Anterior cingulate cortex (tissue), 58 donors: ENCODE results near the gene ALDH1L2.
A peak's percentile ranks its signal among the peaks of the same experiment; 100 is the strongest.
"Not testable (repeated sequence)": the region's sequence is repeated elsewhere in the genome, so short reads cannot be mapped to it uniquely, and the experiment has no call there.

Source experiments
- DNase-seq, 58 donors: peaks; one replicate each; lab custom pipeline; 2025; lab: John Stamatoyannopoulos, UW

The ALDH1L2 gene

DNA sequence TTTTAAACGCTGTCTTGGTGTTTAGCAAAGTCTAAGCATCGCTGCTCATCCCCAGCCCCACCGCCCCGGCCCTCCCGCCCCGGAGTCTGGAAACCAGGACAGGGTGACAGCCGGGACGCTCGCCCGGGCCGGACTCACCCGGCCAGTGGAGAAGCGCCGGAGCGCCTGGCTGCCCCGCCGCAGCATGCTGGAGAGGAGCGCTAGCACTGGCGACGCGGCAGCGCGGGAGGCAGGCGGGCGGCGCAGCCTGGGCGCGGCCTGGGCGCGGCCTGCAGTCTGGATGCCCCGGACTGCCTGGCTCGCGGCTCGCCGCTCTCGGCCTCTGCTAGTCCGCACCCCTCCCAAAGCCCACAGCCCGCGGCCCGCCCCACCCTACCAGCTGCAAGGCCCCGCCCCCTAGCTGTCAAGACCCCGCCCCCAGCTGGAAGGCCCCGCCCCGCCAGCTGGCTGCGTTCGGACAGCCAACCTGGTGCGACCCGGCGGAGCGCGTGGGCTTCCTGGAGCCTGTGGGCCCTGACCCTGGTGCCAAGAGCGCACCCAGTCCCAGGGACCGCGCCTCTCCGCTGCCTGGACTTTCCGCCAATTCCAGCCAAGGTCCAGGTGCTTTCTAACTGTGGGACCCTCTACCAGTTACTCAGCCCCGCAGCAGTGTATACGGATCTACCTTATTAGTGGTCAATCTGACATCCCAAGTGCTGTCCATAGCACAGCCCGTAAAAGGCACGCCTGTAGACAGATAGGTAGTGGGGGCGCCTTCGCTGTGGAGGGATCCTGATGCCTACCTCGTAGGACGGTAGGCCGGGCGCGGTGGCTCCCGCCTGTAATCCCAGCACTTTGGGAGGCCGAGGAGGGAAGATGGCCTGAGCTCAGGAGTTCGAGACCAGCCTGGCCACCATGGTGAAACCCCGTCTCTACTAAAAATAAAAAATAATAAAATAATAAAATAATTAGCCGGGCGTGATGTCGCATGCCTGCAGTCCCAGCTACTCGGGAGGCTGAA, at the start of gene ALDH1L2:
Gene ALDH1L2, minus strand, starts transcription at position 208 of the 1,000 bp plus-strand sequence. Its CDS starts 22 bp downstream, at position 186.
- peak in 56 of 58 donors; percentile 8 to 84 (median 58) for DNase-seq

DNA sequence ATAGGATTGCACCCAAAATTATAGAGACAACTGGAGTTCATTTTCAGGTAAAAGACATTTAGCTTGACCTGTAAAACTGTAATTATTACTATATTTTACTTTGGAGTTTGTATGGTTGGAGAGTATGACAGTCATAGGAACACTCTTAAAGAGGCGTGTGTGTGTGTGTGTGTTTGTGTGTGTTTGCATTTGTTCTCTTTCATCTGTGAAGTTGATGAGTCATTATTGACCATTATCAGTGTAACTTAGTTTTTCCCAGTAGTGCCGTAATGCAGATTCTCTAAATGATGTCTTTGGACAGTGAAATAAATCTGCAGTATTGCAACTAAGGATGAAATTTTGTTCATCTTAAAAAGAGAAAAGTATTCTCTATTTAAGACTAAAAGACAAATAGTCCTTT, 36.3 kb upstream of the ALDH1L2 start:
- no peak for DNase-seq

DNA sequence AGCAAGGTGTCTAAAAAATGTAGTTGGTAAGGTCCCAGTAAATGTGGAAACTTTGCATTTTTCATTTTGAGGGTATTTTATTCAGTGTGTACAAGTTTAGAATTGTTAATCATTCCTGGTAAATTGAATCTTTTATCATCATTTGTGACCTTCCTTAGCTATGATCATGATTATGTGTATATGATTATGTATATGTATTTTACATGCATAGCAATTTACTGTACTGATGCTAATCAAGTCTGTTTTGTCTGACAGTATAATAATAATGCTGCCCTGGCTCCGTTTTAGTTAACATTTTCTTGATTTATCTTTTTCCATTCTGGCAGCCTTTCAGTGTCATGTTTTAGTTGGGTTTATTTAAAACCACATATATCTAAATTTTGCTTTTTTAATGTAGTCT, 32.7 kb upstream of the ALDH1L2 start:
- DNase-seq = no peak

DNA sequence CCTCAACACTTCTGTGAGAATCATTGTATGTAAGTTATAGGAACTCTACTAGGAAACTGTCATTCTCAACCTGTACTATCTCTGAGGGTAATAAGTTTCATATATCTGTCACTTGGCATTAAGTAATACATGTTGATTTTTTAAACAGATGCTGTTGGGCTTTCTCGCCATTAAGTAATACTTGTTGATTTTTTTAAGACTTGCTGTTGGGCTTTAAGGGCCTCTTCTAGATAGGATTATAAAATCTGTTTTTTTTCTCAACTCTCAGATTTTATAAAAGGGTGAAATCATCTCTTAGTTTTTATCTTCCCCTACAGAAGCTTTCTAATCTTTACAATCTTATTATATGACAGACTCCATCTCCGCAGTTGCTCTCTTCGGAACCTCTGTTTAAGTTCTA, 28.8 kb upstream of the ALDH1L2 start:
- no peak for DNase-seq

DNA sequence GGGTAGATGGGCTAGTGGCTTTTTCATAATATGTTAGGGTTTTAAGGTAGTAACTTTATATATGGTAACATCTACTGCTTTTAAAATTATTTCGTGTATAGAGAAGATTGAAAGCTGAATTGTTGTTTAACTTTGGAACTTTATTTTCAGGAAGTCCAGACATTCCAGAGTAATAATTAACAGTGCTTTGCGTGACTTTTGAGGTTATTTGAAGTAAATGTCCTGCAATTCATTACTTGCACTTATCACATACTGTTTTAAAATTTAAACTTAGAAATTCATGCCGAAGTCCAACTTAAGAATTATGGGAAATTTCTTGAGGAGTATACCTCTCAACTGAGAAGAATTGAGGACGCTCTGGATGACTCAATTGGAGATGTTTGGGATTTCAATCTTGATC, 26.6 kb upstream of the ALDH1L2 start:
- no peak for DNase-seq

DNA sequence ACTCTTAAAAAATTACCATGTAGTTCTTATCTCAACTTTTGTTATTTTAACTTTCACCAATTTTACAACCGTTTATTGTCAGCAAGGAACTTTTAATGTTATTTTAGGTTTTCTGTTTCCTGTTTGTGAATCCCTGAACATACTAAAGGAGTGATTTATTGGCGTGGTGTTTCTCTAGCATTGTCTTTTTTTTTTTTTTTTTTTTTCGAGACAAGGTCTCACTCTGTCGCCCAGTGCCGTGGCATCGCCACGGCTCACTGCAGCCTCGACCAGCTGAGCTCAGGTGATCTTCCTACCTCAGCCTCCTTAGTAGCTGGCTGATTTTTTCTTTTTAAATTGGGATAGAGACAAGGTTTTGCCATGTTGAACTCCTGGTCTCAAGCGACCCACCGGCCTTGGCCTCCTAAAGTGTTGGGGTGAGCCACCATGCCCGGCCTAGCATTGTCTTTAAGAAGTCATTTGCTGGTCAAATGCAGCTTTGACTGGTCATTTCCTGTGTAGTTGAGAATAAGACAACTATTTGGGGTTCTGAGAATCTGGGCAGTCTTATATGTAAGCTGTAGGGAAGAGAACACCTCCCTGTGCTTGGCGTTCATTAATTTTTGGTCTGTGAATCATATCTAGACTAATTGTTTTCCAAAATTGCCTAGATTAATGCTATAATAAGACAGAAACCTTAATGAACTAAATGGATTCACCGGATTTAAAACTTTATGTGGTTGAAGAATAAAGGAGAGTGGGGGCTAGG, 25.4 kb upstream of the ALDH1L2 start:
- no peak for DNase-seq

DNA sequence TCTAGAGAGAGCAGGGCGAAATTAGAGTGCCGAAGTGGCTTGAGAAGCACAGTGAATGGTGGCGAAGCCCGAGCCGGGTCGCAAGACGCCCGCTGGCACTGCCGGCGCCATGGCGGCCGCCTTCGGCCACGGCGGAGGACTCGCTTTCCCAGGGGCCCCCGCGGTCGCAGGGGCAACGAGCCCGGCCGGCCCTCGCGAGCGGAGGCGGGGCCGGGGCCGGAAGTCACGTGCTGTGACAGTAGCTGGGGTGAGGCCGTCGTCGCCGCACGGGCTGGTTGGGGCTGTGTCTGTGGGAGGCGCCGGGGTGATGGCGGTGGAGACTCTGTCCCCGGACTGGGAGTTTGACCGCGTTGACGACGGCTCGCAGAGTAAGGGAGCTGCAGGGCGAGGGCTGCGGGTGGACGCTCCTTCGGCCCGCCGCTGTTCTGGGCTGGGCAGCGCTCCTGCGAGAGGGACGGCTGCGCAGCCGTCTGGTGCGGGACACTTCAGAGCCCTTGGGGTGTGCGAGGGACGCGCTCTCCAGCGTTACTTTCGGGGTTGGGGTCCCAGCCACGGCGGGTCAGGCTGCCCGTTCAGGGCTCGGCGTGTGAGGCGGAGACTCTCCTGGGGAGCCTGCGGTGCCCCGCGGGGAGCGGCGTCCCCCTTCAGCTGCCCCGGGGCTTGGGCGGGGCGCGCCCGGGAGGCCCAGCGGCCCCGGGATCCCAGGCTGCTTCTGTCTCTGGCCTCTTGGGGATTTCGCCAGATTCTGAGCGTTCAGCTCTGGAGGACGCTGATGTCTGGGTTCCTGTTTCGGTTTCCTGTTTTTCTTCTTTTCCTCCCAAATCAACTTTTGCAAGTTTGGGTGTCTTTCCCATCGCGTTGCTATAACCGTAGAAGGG, 23.5 kb upstream of the ALDH1L2 start, which contains the start of gene WASHC4:
Gene WASHC4, plus strand, starts transcription at position 238 of the 878 bp plus-strand sequence. Its CDS starts 70 bp downstream, at position 308.
- DNase-seq = peak; percentile 68 to 97 (median 93)

DNA sequence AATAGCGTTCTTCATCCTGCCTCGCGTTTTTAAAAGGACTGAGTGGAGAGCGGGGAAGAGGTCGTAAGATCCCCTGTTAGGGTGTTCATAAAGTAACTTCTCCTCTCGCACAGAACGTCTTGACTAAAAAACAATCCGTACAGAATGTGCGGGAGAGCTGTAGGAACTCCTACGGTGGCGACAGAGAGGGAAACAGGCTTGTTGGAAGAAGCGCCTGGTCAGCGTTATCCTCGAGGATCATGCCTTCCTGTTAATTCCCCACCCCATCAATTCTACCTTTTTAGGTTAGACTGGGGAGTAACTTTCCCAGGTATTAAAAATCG, 22.9 kb upstream of the ALDH1L2 start:
- DNase-seq = peak in 12 of 58 donors; percentile 28 to 82 (median 63)

DNA sequence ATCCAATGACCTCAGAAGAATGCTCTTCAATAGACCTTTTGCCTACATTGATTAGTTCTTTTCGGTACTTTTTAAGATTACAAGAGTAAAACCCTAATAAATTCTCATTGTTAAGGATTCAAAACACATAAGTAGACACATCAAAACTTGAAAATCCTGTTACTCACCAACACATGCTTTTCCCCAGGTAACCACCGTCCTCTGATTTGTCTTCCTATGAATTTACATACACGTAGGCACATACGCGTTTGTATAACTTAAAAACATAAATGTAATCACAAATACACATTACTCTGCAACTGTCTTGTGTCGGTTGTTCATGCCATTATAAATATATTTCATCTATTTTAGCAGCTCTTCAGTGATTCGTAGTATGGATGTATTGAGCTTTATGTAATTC, 22.4 kb upstream of the ALDH1L2 start:
- DNase-seq = no peak

DNA sequence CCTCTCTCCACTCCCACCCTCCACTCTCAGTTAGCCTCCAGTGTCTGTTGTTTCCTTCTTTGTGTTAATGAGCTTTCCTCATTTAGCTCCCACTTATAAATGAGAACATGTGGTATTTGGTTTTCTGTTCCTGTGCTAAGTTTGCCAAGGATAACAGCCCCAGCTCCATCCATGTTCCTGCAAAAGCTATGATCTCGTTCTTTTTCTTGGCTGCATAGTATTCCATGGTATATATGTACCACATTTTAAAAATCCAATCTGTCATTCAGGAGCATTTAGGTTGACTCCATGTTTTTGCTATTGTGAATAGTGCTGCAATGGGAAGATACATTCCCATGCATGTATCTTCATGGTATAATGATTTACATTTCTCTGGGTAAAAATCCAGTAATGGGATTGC, 20.5 kb upstream of the ALDH1L2 start:
- no peak for DNase-seq

DNA sequence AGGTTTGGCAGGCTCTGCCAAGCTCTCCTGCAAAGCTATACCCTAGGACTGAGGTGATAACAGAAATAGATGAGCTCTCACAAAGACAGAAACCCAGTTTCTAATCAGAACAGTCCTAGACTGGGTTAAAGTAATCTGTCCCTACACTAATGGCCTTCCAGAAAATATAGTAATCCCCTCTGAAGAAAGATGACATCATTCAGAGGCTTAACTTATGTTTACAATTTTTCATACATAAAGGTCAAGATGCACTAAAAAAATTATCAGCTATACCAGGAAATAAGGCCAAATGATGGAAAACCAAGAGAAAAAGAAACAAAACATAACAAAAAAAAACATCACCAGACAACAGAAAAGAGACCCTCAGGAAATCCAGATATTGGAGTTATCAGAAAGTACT, 18.4 kb upstream of the ALDH1L2 start:
- DNase-seq = no peak

DNA sequence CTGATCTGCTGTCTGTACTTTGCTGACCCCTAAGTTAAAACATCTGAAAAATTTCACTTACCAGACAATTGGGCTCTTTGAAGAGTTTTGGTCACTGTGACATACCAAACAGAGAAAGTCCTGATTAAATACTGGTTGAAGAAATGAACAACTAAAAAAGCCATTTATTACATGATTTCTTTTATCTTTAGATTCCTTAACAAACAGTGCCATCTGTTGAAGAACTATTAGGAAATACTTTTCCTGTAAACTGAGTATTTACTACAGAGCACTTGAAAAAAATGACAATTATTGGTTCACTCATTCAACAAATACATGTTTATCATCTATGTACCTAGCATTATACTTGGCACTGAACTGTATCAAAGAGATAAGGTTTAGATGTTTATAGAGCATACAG, 16.7 kb upstream of the ALDH1L2 start:
- DNase-seq = no peak

DNA sequence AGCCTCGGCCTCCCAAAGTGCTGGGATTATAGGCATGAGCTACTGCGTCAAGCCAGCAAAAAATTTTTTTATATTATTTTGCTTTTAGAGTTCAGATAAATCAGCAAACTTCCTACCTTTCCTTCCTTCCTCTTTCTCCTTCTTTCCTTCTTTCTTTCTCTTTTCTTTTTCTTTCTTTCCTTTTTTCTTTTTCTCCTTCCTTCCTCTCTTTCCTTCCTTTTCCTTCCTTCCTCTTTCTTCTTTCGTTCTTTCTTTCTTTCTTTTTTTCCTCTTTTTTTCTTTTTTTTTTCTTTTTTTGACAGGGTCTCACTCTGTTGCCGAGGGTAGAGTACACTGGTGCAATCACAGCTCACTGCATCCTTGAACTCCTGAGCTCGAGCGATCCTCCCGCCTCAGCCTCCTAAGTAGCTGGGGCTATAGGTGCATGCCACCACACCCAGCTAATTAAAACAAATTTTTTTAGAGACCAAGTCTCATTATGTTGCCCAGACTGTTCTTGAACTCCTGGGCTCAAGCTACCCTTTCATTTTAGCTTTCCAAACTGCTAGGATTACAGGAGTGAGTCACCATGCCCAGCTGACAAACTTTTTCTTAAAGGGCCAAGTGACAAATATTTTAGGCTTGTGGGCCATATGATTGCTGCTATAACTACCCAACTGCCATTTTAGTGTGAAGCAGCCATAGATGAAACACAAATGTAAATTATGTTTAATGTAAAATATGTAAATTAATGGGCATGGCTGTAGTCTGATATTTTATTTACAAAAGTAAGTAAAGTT, 16.1 kb upstream of the ALDH1L2 start:
- no peak for DNase-seq

DNA sequence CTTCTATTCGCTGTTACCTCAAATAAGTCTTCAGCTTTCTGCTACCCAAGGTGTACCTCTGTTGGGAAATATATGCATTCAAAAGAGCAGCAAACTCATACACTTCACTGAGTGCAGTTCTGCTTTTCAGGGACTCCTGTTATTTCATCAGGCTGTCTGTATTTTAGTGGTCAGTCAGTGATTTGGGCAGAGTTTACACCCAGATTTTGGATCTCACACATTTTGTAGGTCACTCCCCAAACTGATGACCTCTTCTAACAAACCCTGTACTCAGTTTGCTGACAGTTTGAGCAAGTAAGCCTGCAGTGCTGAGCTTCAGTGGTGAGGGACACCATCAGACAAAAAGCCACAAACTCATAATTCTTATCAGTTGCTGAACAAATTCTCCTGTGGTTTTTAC, 15.1 kb upstream of the ALDH1L2 start:
- no peak for DNase-seq

DNA sequence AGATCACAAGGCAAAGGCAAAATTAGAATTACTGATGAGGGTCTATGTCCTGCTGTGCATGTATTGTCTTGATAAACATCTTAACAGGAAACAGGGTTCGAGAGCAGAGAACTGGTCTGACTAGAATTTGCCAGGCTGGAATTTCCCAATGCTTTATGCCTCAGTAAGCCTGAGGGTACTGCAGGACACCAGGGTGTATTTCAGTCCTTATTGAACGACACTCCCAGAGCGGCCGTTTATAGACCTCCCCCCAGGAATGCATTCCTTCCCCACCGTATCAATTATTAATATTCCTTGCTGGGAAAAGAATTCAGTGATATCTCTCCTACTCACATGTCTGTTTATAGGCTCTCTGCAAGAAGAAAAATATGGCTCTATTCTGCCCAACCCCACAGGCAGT, 11.1 kb upstream of the ALDH1L2 start:
- not testable (repeated sequence) for DNase-seq

DNA sequence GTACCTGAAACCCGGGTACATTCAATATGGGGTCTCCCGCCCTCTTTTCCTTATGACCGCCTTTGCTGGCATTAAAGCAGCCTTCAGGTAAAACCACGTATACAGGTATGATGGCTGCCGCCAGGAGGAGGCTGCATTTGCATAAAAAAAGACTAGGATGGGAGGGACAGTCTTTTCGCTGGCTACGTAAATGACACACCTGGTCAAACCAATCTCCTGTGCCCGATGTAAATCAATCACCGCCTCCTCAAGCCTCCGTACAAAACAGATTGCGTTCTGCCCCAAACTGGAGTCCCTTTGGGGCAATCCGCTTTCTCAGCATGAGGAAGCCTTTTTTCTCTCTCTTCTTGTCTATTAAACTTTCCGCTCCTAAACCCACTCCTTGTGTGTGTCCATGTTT, 8.1 kb upstream of the ALDH1L2 start:
- DNase-seq = no peak

DNA sequence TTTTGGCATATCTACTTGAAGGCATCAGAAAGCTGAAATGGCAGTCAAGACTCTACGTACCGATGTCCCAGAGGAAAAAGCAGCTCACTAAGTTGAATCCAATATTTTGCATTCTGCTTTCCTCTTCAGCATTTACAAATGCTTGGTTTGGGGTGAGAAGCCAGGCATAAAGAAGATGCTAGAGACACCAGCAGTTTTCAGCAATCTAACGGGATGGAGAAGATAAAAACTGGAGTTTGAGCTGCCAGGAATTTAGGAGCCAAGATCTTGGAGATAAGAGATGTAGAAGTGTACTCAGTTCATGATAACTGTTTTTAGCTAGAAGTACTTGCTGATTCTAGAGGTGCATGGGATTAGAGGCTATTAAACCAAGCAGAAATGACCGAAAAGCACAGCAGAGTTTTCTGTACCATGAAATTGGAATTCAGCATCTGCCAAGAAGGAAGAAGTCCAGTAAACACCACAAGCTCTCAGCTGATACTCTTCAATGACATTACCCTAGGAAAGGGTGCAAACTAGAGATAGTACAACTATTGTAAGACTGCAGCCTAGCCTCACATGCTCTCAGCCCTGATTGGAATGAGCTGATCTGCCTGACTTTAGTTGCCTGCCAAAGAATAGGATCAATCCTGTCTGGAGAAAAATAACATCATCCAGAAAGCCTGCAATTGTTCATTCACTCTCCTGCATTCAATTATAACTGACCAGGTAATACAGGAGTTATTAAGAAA, 7.4 kb upstream of the ALDH1L2 start:
- DNase-seq = no peak

DNA sequence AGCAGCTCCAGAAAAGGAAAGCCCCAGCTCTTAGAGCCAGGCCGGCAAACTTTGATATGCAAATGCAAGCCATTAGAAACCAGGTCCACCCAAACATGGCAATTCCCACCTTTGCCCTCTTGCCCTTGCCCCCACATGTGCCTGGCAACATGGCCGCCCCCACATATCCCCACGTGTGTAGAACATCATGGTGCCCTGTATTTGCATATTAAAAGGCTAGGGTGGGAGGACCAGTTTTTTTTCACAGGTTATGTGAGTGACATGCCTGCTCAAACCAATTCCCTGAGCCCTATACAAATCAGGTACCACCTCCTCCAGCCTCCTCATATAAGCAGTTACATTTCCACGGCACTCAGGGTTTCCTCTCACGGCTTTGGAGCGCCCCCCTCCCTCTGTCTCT, 6.1 kb upstream of the ALDH1L2 start:
- DNase-seq = no peak

DNA sequence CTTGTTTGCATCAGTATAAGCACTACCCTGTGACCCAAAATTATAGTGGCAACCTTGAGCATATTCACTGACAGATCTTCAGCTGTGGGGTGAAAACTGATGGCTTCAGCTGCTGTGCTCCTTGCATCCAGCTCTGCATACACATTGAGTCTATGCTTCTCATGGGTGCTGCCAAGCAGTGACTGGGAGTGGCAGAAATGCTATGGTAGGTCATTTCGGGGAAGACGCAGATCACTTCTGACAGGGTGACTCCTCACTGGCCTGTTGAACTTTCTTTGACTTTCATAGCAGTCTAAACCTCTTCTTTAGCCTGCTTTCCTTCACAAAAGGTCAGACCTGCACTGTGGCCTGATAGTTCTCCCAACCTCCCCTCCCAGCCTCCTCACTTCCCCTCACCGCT, 5.6 kb upstream of the ALDH1L2 start:
- no peak for DNase-seq
